Neuronal stem cell (in vitro differentiated cells): ENCODE data around the gene PCDHGC5.

Source experiments
- DNase-seq: peaks from one replicate; pipeline ENCODE4 v3.0.0-alpha.2; 2013; ENCODE audit warnings: low spot score
- H2AFZ ChIP-seq: one replicate; pipeline ENCODE4 v1.6.1; 2013; ENCODE audit warnings: mild to moderate bottlenecking, low read length, inconsistent platforms
- H2AK5ac ChIP-seq: 2 replicates; pipeline ENCODE4 v1.6.1; 2013; ENCODE audit warnings: low read depth, mild to moderate bottlenecking, inconsistent platforms, low read length, moderate library complexity, mixed read lengths
- H2BK120ac ChIP-seq: 2 replicates; pipeline ENCODE4 v1.6.1; 2013; ENCODE audit warnings: low read depth, mild to moderate bottlenecking, inconsistent platforms, low read length, moderate library complexity, mixed read lengths
- H2BK12ac ChIP-seq: one replicate; pipeline ENCODE4 v1.6.1; 2013; ENCODE audit warnings: low read length, inconsistent platforms
- H2BK15ac ChIP-seq: 2 replicates; pipeline ENCODE4 v1.6.1; 2013; ENCODE audit warnings: mild to moderate bottlenecking, low read length, inconsistent platforms, mixed read lengths
- H2BK5ac ChIP-seq: one replicate; pipeline ENCODE4 v1.6.1; 2013; ENCODE audit warnings: inconsistent platforms, mild to moderate bottlenecking, low read length, moderate library complexity
- H3K14ac ChIP-seq: one replicate; pipeline ENCODE4 v1.6.1; 2013; ENCODE audit warnings: low read length, inconsistent platforms
- H3K18ac ChIP-seq: 2 replicates; pipeline ENCODE4 v1.6.1; 2013; ENCODE audit warnings: low read length, inconsistent platforms
- H3K23ac ChIP-seq: 2 replicates; pipeline ENCODE4 v1.6.1; 2013; ENCODE audit warnings: low read depth, mild to moderate bottlenecking, mixed read lengths, low read length, inconsistent platforms; ENCODE audit not compliant: poor library complexity
- H3K27ac ChIP-seq: replicated peaks from 3 replicates; pipeline ENCODE4 v1.5.1; 2013; ENCODE audit warnings: low read length, inconsistent platforms
- H3K27me3 ChIP-seq, 3 experiments: 2 replicates each; pipeline ENCODE4 v1.6.1; 2013; ENCODE audit warnings: low read length in 3 of 3, mild to moderate bottlenecking in 2 of 3, inconsistent platforms in 1 of 3, low read depth in 1 of 3, mixed read lengths in 1 of 3, moderate library complexity in 1 of 3; ENCODE audit not compliant: control insufficient read depth in 3 of 3, insufficient read depth in 3 of 3
- H3K36me3 ChIP-seq, 2 donors: replicated peaks in 1 of 2; 2 replicates each; pipeline ENCODE4 v1.6.1; 2013; ENCODE audit warnings: low read length in 2 of 2; ENCODE audit not compliant: control insufficient read depth in 2 of 2, insufficient read depth in 2 of 2
- H3K4ac ChIP-seq: 2 replicates; pipeline ENCODE4 v1.6.1; 2013; ENCODE audit warnings: inconsistent platforms, mild to moderate bottlenecking, low read length, moderate library complexity
- H3K4me1 ChIP-seq, 2 donors: 1 replicate in 1 of 2; 2 replicates in 1 of 2; pipeline ENCODE4 v1.6.1; 2013; ENCODE audit warnings: low read length in 2 of 2, low read depth in 1 of 2; ENCODE audit not compliant: control insufficient read depth in 2 of 2, insufficient read depth in 1 of 2
- H3K4me2 ChIP-seq: one replicate; pipeline ENCODE4 v1.6.1; 2013; ENCODE audit warnings: mild to moderate bottlenecking, low read length, inconsistent platforms; ENCODE audit not compliant: insufficient read depth, poor library complexity, severe bottlenecking
- H3K4me3 ChIP-seq, 2 donors: 2 replicates each; pipeline ENCODE4 v1.5.1; 2013; ENCODE audit warnings: low read length in 2 of 2, mild to moderate bottlenecking in 2 of 2, inconsistent platforms in 1 of 2, moderate library complexity in 1 of 2
- H3K79me1 ChIP-seq: one replicate; pipeline ENCODE4 v1.6.1; 2013; ENCODE audit warnings: low read depth, mild to moderate bottlenecking, inconsistent platforms, low read length, moderate library complexity
- H3K9ac ChIP-seq: one replicate; pipeline ENCODE4 v1.6.1; 2013; ENCODE audit warnings: mild to moderate bottlenecking, low read depth, low read length, inconsistent platforms; ENCODE audit not compliant: poor library complexity
- H3K9me3 ChIP-seq, 2 donors: replicated peaks in 1 of 2; 2 replicates each; pipeline versions ENCODE3 to v1.6.1; 2013; ENCODE audit warnings: low read length in 2 of 2, mild to moderate bottlenecking in 2 of 2, inconsistent platforms in 1 of 2, low read depth in 1 of 2, mixed read lengths in 1 of 2, moderate library complexity in 1 of 2; ENCODE audit not compliant: control insufficient read depth in 2 of 2, insufficient read depth in 1 of 2
- H4K8ac ChIP-seq: one replicate; pipeline ENCODE4 v1.6.1; 2013; ENCODE audit warnings: low read depth, mild to moderate bottlenecking, inconsistent platforms, low read length, moderate library complexity
- H4K91ac ChIP-seq: one replicate; pipeline ENCODE4 v1.6.1; 2013; ENCODE audit warnings: low read length, low read depth, mild to moderate bottlenecking, inconsistent platforms; ENCODE audit not compliant: poor library complexity
- WGBS, 2 donors: extraction: QIAGEN DNeasy Blood & Tissue Kit; methylation state at CpG; one replicate each; pipeline ENCODE4 v1.1.7; 2013; ENCODE audit warnings: missing lambda C conversion rate in 2 of 2, mixed read lengths in 1 of 2; ENCODE audit not compliant: insufficient read length in 2 of 2, insufficient replicate concordance in 1 of 2; ENCODE audit errors: extremely low coverage in 2 of 2; 5-methylcytosine and 5-hydroxymethylcytosine counted together

Gene PCDHGC5

GRCh38 chr5:141521244-141521781 lies 32.4 kb downstream of the PCDHGC5 start:
- no peak overlapping the region for H2BK5ac ChIP-seq
- no peak overlapping the region for H2BK12ac ChIP-seq
- H3K9ac ChIP-seq, result no peak overlapping the region
- no peak overlapping the region for H2AK5ac ChIP-seq
- H3K23ac ChIP-seq, result no peak overlapping the region
- no peak overlapping the region for H4K91ac ChIP-seq
- no peak overlapping the region for H3K4me2 ChIP-seq
- H3K36me3 ChIP-seq, result peaks cover 12 to 83% of the 10 kb centered on the region in 2 donors
- no peak overlapping the region for H3K14ac ChIP-seq
- no CpG with 5 or more reads among the region's 2 CpGs for WGBS, 2 donors
- peaks cover 0 to 36% of the 10 kb centered on the region in 2 donors for H3K9me3 ChIP-seq
- no peak overlapping the region for H2BK15ac ChIP-seq
- H3K18ac ChIP-seq, result no peak overlapping the region
- H3K27ac ChIP-seq, result peak overlapping the region; percentile 98
- no peak overlapping the region for H3K4ac ChIP-seq
- DNase-seq, result peak; percentile 83
- no peaks in the 10 kb centered on the region for H3K79me1 ChIP-seq
- H2AFZ ChIP-seq, result peak overlapping the region; percentile 17
- H3K27me3 ChIP-seq, result no peaks in the 10 kb centered on the region
- H2BK120ac ChIP-seq, result no peak overlapping the region
- H3K4me3 ChIP-seq, result no peak overlapping the region
- H4K8ac ChIP-seq, result no peak overlapping the region
- H3K4me1 ChIP-seq, result peaks cover 29 to 39% of the 10 kb centered on the region in 2 donors

GRCh38 chr5:141522301-141522700 lies 33.4 kb downstream of the PCDHGC5 start:
- H3K27ac ChIP-seq, result peak overlapping the region; percentile 98

GRCh38 chr5:141523991-141524390 lies 35.1 kb downstream of the PCDHGC5 start:
- Histone ChIP-seq H4K91ac (no peak overlapping the region), H2AK5ac (peak overlapping the region; percentile 22), H3K27me3 (no peaks in the 10 kb centered on the region), H3K14ac (no peak overlapping the region), H2AFZ (no peak overlapping the region), H2BK15ac (no peak overlapping the region), H3K36me3 (peaks cover 17 to 83% of the 10 kb centered on the region in 2 donors), H3K4me2 (no peak overlapping the region), H2BK120ac (peak overlapping the region; percentile 35), H2BK5ac (peak overlapping the region; percentile 62), H2BK12ac (peak overlapping the region; percentile 5), H3K27ac (peak overlapping the region; percentile 64), H3K79me1 (no peaks in the 10 kb centered on the region), H3K9ac (no peak overlapping the region), H3K4ac (no peak overlapping the region), H3K4me1 (peaks cover 29 to 32% of the 10 kb centered on the region in 2 donors), H3K9me3 (peaks cover 0 to 34% of the 10 kb centered on the region in 2 donors), H4K8ac (no peak overlapping the region), H3K23ac (no peak overlapping the region), H3K4me3 (no peak overlapping the region), H3K18ac (peak overlapping the region; percentile 81)
- no peak for DNase-seq
- no CpG with 5 or more reads among the region's 8 CpGs for WGBS, 2 donors

More at GRCh38 chr5:141522301-141522700, 33.4 kb downstream of the PCDHGC5 start:
- peaks cover 29 to 34% of the 10 kb centered on the region in 2 donors for H3K4me1 ChIP-seq
- H3K36me3 ChIP-seq, result peaks cover 12 to 83% of the 10 kb centered on the region in 2 donors
- no peak overlapping the region for H2BK12ac ChIP-seq
- no peak overlapping the region for H2BK5ac ChIP-seq
- H3K18ac ChIP-seq, result no peak overlapping the region
- H2AK5ac ChIP-seq, result no peak overlapping the region
- no peak overlapping the region for H3K14ac ChIP-seq
- H2BK120ac ChIP-seq, result no peak overlapping the region
- DNase-seq, result no peak
- no peak overlapping the region for H2AFZ ChIP-seq
- WGBS, 2 donors, result no CpG with 5 or more reads among the region's 2 CpGs
- H4K91ac ChIP-seq, result no peak overlapping the region
- H3K4me2 ChIP-seq, result no peak overlapping the region
- H4K8ac ChIP-seq, result no peak overlapping the region
- no peak overlapping the region for H3K9ac ChIP-seq
- no peaks in the 10 kb centered on the region for H3K79me1 ChIP-seq
- no peaks in the 10 kb centered on the region for H3K27me3 ChIP-seq
- H3K4ac ChIP-seq, result no peak overlapping the region
- no peak overlapping the region for H3K23ac ChIP-seq
- no peak overlapping the region for H3K4me3 ChIP-seq
- no peak overlapping the region for H2BK15ac ChIP-seq
- peaks cover 0 to 36% of the 10 kb centered on the region in 2 donors for H3K9me3 ChIP-seq

- Histone ChIP-seq H3K23ac (no peak overlapping the region), H3K4me3 (no peak overlapping the region), H3K4ac (no peak overlapping the region), H3K4me1 (peaks cover 29 to 32% of the 10 kb centered on the region in 2 donors), H2BK120ac (no peak overlapping the region), H2BK12ac (peak overlapping the region; percentile 79), H4K8ac (no peak overlapping the region), H3K79me1 (no peaks in the 10 kb centered on the region), H3K36me3 (peaks cover 16 to 83% of the 10 kb centered on the region in 2 donors), H2AFZ (peak overlapping the region; percentile 32), H3K18ac (peak overlapping the region; percentile 89), H3K27me3 (no peaks in the 10 kb centered on the region), H3K9me3 (peaks cover 0 to 25% of the 10 kb centered on the region in 2 donors), H2AK5ac (no peak overlapping the region), H3K27ac (peak overlapping the region; percentile 71), H3K9ac (no peak overlapping the region), H4K91ac (no peak overlapping the region), H3K14ac (no peak overlapping the region), H2BK15ac (no peak overlapping the region), H3K4me2 (no peak overlapping the region), H2BK5ac (no peak overlapping the region)
- DNase-seq, result peak; percentile 98
- no CpG with 5 or more reads among the region's 12 CpGs for WGBS, 2 donors
These were observed 36.0 kb downstream of the PCDHGC5 start for GRCh38 chr5:141524604-141525597.
